AG09319 (cell line): Measurements from ENCODE around the gene DNAJC16.
A peak's percentile ranks its signal among the peaks of the same experiment; 100 is the strongest.

Experiments
- DNase-seq: peaks from one replicate; pipeline ENCODE4 v3.0.0-alpha.2; 2010; ENCODE audit warnings: low read depth; ENCODE audit errors: extremely low read depth
- CTCF ChIP-seq: IDR thresholded peaks from 2 replicates; pipeline ENCODE4 v1.5.1; 2011; ENCODE audit warnings: low read depth, mild to moderate bottlenecking, inconsistent platforms, low read length, moderate library complexity

The DNAJC16 gene

DNA sequence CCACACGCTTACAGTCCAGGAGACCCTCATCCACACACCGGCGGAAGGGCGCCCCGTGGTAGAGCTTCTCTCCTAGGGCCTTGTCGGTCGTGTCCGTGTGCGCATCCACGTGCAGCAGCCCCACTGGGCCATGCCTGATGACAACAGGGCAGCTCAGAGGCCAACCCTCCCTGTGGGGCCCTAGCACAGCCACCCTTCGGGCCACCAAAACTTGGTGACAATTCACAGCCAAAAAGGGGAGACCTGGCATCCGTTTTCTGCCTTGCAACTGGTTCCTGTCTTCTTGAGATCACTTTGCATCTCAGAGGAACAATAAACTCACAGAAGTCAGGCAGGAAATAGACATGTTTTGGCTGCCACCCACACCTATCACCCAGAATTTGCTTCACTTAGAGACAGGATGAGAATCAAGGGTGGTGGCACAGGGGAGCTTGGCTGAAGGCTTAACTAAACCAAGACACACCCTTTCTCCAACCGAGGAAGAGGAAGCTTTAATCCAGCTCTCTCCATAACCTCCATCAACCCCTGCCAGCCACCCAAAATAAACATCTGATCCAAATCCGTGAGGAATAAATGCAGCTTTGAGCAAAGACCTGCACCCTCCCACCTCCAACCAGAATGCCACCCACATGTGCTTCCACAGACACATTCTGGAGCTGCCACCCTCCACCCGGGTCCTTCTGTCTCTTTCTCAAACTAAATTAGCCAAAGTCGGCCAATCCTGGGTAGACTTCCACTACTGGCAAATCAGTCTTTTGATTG, 52.5 kb downstream of the DNAJC16 start:
- no peak for DNase-seq
- no peak for TF ChIP-seq CTCF

DNA sequence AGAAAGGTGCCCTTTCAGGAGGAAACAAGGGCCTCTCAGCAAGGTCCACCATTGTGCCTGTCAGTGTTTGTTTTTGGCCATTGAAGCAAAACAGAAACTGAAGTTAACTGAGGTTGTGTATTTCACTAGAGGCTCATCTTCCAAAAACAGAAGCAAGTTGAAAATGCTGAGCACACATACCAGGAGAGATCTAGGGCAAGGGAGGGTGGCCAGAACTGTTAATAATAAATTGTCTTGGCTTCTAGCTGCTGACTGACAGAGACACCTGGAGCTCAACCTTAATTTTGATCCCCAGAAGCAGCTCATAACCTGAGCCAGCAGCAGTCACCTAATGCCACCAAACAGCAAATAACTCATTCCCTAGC, 53.0 kb downstream of the DNAJC16 start:
- DNase-seq: no peak
- no peak for TF ChIP-seq CTCF

DNA sequence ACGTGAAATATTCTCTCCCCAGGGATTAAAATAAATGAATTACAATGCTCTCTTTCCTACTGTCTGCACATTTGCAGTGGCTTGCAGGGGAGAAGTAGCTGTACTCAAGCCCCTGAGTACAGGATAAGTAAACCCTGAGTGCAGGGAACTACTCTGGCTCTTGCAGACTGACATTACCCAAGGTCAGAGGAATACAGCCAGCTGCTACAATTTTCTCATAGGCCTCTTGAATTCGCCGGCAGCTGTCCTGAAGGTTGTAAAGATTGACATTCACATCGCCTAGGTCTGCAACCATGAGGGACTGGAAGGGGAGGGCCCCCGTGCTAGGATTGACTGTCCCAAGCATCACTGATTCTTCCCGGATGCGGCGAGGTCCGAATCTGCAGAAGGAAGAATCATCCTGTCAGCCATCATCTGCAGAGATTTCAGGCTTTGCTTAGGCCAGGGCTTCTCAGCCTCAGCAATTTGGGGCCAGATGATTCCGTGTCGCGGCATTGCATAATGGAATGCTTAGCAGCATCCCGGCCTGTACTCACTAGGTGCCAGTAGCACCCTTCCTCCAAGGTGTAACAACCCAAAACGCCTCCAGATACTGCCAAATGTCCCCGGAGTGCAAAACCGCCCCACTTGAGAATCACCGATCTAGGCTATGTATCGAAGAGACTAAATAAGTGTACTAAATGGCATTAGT, 56.5 kb downstream of the DNAJC16 start:
- TF ChIP-seq CTCF: no peak
- DNase-seq: no peak

GRCh38 chr1:15584489-15585363, 58.1 kb downstream of the DNAJC16 start, which contains the start of gene AGMAT:
AGMAT (minus strand) TSS chr1:15585051; CDS start chr1:15584967, 84 bp downstream.
- no peak for DNase-seq
- peak; percentile 28 for TF ChIP-seq CTCF

DNA sequence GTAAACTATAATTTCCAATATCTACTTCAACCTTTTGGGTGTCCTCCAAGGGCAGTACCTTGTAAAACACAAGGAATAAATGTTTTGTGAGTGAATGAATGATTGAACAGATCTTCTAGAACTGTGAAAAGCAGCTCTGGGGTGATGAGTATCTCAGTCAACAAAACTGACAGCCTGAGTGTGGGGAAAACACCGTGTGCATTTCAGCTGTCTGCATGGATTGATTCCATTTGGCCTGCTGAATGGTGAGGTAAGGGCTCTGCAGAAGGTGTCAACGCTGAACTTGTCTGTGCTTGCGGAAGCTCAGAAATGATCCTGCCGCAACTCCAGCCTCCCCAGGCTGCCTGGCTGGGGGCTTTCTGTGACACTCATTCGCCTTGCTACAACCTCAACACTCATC, 65.6 kb downstream of the DNAJC16 start:
- TF ChIP-seq CTCF: no peak
- DNase-seq: no peak

GRCh38 chr1:15595809-15596617, 69.4 kb downstream of the DNAJC16 start:
- DNase-seq: no peak
- TF ChIP-seq CTCF: no peak
